ENCODE data around the gene DOCK4.

The DOCK4 gene

DNA sequence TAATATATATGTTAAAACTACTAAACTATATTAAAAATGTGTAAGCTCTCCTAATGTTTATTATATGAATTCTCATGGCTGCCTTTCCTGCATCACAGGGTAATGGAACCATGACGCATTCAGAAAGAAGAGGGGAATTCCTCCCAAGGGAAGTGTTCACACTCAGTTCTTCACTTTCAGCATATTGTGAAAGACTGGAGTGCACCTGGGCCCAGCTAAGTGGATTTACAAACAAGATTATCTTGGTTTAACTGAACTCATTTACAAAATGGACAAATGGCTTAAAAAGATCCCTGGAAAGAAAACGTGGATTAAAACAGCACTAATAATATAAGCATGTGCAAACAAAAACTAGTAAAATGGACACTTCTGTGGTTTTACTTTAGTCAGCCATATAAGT, 149.8 kb downstream of the DOCK4 start:
- no peak for DNase-seq (ENCODE audit: low read depth in 1 of 2, low spot score in 1 of 2)

DNA sequence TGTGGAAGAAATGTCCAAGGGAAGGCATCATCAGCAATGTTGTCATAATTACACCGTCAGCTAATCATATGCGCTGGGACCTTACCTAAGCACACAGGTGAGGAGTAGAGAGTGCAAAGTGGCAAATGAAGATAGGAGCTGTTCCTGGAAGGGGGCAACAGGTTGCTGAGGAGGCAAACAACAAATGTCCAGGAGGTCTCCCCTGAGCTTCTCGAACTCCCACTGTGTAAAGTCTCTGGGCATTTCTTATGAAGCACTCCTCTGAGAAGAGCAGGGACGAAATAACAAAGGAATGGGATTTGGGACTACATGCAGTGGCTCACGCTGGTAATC, 152.5 kb downstream of the DOCK4 start:
- no peak for DNase-seq (ENCODE audit: low read depth in 1 of 2, low spot score in 1 of 2)

DNA sequence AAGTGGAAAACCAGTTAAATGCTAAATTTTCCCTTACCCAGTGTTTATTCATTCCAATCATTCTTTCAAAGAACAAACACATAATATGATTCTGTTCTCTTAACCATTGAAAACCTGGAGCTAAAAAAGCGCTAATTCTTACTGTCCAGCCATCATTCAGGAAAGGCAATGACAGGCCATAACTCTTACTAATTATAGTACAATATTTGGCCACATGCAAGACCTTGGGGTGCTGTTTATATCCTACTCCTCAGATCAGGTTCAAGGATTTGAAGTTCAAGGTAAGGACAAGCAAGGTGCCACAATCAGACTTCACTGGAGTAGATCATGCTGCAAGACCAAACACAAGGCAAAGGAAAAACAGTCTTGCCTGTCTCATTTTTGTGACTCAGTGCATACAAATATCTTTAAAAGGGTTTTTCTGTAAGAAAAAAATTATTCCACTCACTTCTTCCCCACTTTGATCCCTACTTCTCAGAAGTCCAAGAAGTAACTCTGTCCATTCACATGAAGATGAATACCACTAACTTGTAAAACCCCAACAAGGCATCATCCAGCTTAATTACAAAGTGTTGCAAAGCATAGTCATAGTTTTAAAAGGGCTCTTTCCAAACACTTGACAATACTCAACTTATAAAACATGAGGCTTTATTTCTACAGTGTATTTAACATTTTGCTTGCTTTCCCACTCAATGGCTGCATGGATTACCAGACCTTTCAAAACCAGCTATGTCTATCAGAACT, 153.0 kb downstream of the DOCK4 start:
- no peak for DNase-seq (ENCODE audit: low read depth in 1 of 2, low spot score in 1 of 2)

DNA sequence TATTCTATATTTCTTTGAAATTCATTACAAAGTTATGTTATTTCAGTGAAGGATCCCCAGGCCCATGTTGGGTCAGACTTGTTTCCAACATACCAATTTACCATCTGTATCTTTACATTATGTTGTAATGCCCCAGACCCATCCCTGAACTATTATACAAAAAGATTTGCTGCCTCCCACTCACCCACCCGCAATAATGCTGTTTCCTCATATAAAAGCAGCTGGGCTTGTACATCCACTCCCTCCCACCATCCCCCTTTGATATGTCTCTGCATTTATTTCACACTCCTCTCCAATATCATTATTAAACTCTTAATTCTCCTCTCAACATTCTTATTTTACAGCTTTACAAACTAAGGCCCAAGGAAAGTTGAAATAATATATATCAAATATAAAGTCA, 153.7 kb downstream of the DOCK4 start:
- DNase-seq (ENCODE audit: low read depth in 1 of 2, low spot score in 1 of 2) = no peak

- DNase-seq (ENCODE audit: low read depth in 1 of 2, low spot score in 1 of 2) = no peak
Observed at GRCh38 chr7:112050250-112050881, 155.8 kb downstream of the DOCK4 start.

DNA sequence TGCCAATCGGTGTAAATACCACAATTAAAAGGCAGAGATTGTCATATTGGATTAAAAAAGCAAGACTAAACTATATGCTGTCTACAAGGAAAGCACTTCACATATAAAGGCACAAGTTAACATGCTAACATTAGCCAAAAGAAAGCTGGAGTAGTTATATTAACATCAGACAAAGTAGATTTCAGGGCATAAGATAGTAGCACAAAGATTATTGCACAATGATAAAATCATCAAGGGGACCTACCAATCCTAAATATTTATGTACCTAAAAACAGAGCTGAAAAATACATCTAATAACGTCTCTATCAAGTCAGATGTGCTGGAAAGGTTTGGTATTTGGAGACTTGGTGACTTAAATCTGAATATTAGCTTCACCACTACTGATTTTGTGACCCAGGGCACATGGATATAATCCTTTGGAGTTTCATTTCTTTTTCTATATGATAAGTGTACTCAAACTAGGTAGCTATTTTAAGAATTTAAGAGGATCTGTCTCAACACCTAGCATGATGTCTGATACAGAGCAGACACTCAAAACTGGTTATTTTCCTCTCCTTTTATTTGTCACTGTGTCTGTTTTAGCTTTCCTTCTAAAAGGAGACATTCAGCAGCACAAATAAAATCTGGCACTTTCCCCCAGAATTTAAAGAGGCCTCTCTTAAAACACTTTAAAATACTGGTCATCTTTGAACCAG, 156.5 kb downstream of the DOCK4 start:
- DNase-seq (ENCODE audit: low read depth in 1 of 2, low spot score in 1 of 2) = no peak

GRCh38 chr7:112047421-112047820, 158.8 kb downstream of the DOCK4 start:
- no peak for DNase-seq (ENCODE audit: low read depth in 1 of 2, low spot score in 1 of 2)

DNA sequence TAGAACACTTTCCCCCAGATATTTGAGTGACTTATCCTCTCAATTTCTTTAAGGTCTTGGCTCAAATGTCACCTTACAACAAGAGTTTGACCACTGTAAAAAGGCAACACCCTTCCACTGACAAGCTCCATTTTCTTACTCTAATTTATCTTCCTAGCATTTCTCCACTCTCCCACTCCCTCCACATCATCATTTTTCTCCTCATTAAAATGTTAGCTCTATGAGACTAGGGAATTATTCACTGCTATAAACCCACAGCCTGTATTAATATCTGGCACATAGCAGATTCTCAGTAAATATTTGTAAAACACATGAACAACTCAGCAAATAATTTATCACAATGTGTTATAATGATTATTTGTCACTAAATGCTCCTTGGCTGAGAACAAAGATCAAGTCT, 161.0 kb downstream of the DOCK4 start:
- no peak for DNase-seq (ENCODE audit: low read depth in 1 of 2, low spot score in 1 of 2)

GRCh38 chr7:112042631-112043030, 163.6 kb downstream of the DOCK4 start:
- no peak for DNase-seq (ENCODE audit: low read depth in 1 of 2, low spot score in 1 of 2)

DNA sequence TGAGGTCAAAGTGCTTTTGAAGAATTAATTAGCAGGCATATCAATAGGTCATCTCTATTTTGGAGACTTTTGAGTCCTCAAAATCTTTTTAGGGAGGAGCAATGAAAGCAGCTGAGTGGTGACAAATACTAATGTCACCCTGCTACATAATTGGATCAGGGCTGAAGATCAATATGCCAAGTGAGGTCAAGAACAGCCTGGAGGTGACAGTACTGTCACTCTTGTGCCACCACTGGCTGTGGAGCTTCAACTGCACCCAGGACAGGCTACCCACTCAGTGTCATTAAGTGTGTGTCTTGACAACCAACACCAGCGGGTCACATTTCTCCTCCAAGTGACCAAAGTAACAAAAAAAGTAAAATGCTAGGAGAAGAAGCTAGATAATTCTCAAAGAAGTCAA, 167.8 kb downstream of the DOCK4 start:
- no peak for DNase-seq (ENCODE audit: low read depth in 1 of 2, low spot score in 1 of 2)

- DNase-seq (ENCODE audit: low read depth in 1 of 2, low spot score in 1 of 2) = no peak
Observed at GRCh38 chr7:112036071-112036470, 170.1 kb downstream of the DOCK4 start.

DNA sequence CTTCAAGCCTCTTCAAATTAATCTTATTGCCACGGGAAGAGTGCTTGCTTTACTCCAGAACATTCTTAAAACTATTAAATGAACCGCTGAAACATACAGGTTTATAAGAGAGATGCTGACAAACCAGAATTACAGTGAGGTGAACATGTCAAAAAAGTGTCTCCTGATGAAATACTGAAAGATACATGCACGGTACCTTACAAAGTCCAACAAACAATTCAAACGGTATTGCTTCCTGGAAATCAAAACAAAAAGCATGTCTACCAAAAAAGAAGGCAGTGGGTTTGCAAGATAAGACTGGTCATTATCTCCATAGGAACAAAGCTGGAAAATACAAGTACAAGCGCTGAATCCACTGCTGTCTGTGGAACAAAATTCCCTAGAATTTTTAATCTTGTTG, 174.5 kb downstream of the DOCK4 start:
- DNase-seq (ENCODE audit: low read depth in 1 of 2, low spot score in 1 of 2) = no peak

GRCh38 chr7:112025556-112025955, 180.6 kb downstream of the DOCK4 start:
- no peak for DNase-seq (ENCODE audit: low read depth in 1 of 2, low spot score in 1 of 2)

DNA sequence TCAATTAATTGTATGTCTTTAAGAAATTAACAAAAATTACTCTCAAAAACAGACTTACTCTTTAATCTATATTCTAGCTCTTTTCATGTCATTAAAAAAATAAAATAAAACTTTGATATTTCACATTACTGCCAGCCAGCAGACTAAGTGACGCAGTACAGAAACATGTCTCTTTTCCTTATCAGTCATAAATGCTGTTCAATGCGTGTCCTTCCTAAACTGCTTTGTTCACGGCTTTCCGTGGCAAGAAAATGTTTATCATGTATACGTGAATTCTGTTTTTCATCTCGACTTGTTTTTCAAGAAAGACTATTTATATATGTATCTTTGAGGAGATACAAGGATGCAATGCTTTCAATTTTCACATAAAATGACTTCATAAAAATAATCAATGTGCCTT, 182.4 kb downstream of the DOCK4 start:
- DNase-seq (ENCODE audit: low read depth in 1 of 2, low spot score in 1 of 2) = no peak

DNA sequence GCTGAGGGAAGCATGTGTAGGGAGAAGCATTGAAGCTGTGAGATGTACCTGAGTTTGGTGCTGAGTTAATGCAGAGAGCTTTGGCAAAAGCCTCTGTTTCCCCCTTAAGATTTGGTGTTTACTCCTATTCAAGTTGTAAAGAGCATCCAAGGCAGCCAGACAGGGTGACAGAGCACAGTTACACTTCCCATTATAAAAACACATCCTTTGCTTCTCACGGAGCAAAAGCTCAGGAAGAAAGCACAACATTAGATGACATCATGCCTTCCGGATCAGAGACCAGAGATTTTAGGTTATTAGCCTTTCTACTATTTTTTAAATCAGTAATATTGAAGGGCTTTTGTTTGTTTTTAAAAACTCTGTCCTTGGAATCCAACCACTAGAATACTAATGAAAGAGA, 182.9 kb downstream of the DOCK4 start:
- DNase-seq (ENCODE audit: low read depth in 1 of 2, low spot score in 1 of 2) = no peak

DNA sequence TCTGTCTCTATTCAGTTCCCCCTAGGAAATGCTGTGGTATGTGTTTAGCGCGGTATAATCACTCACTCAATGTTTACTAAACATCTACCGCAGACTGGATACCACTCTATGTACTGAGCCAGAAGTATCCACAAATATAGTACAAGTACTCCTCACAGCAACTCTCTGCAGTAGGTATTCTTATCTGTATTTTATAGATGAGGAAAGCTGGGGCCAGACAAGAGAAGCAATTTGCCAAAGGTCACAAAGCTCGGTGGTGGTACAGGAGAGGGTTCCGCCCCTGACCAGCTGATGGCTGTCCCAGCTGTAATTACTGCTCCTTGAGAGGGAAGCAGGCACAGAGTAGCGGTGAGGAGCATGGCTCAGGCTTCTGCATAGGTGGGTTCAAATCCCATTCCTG, 184.1 kb downstream of the DOCK4 start:
- DNase-seq (ENCODE audit: low read depth in 1 of 2, low spot score in 1 of 2) = no peak

DNA sequence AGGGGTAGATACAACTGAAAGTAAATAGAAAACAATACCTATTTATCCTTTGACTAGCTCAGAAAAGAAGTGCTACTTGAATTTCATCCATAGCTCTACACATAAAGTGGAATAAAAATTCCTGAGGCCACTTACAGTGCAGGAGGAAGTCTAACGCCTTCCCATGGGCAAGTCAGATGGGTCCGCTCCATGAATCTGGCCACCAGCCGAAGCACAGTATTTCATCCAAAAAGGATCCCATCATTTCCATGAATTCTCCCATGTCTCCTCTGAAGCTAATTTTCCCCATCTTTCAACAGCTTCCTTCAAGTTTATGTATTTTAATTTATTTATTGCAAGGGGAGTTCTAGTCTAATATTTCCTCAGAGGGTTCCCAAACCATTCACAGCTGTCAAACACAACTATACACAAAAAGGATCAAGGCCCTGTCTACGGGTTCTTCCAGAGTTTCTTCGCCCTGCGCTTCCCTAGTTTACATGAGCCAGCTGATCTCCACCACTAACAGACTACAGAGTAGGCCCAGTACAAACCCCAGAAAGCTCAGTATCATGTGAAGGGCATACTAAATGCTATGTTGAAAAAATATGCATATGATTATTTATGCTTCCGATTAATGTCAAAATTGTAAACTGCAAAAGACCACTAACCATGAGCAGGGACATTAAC, 184.7 kb downstream of the DOCK4 start:
- DNase-seq (ENCODE audit: low read depth in 1 of 2, low spot score in 1 of 2) = no peak

- DNase-seq (ENCODE audit: low read depth in 1 of 2, low spot score in 1 of 2) = no peak
Observed at GRCh38 chr7:112020800-112021199, 185.4 kb downstream of the DOCK4 start.

DNA sequence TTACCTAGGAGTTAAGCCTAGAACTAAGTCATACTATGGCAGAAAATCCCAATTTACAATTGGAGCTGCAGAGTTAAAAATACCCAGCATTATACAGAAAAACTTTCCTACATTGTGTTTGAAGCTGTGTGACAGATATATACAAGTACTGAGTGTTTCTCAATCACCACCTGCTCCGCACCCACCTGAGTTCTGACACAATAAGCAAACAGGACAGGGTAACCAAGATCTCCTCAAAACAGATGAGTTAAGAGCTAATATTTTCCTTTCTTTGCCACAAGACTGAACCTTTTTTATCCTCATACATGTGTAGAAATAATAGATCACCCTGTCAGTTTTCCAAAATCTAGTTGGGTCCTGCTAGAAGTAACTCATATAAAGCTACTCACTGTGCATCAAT, 186.3 kb downstream of the DOCK4 start:
- no peak for DNase-seq (ENCODE audit: low read depth in 1 of 2, low spot score in 1 of 2)

- DNase-seq (ENCODE audit: low read depth in 1 of 2, low spot score in 1 of 2) = no peak
Observed at GRCh38 chr7:112018305-112019030, 187.7 kb downstream of the DOCK4 start.

DNA sequence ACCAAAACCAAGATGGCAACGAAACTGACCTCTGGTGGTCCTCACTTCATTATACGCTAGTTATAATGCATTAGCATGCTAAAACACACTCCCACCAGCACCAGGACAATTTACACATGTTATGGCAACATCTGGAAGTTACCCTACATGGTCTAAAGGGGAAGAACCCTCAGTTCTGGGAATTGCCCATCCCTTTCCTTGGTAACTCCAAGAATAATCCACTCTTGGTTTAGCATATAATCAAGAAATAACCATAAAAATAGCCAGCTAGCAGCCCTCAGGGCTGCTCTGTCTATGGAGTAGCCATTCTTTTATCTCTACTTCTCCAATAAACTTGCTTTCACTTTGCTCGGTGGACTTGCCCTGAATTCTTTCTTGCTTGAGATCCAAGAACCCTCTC, 191.1 kb downstream of the DOCK4 start:
- no peak for DNase-seq (ENCODE audit: low read depth in 1 of 2, low spot score in 1 of 2)
